Activated CD8-positive, alpha-beta T cell treated with anti-CD3 and anti-CD28 coated beads for 36 hours (primary cell): Measurements from ENCODE around the gene COBLL1. TPM values are rescaled to one million over a fixed set of nuclear protein-coding genes. Genes with fewer than 3 reads are reported as not detected.

Experiments
- ATAC-seq: fragments of 200-7000 bp; cut with Tn5 transposase; one replicate; pipeline ENCODE4 v1.10.0; 2021; ENCODE audit warnings: mild to moderate bottlenecking, moderate library complexity
- CTCF ChIA-PET: fragments of 350-600 bp; sonication (Branson Sonifier 250); formaldehyde crosslinking; loops from one replicate; lab custom pipeline; 2021; ENCODE audit warnings: antibody characterized with exemption; lab: Charles Lee
- POLR2A ChIA-PET: fragments of 350-600 bp; sonication (Branson Sonifier 250); formaldehyde crosslinking; loops from one replicate; lab custom pipeline; 2021; ENCODE audit warnings: antibody characterized with exemption; lab: Charles Lee
- DNase-seq: peaks from one replicate; pipeline ENCODE4 v3.0.0-alpha.2; 2020
- H3K27ac Mint-ChIP-seq: one replicate; pipeline ENCODE4 v1.8.0; 2021; ENCODE audit warnings: mild to moderate bottlenecking, mixed read lengths
- H3K27me3 Mint-ChIP-seq: one replicate; pipeline ENCODE4 v1.8.0; 2021; ENCODE audit warnings: mixed read lengths
- H3K36me3 Mint-ChIP-seq: one replicate; pipeline ENCODE4 v1.8.0; 2021; ENCODE audit warnings: low read depth, mixed read lengths
- H3K4me1 Mint-ChIP-seq: one replicate; pipeline ENCODE4 v1.8.0; 2021; ENCODE audit warnings: low read depth, mixed read lengths
- H3K4me3 Mint-ChIP-seq: one replicate; pipeline ENCODE4 v1.8.0; 2021; ENCODE audit warnings: mild to moderate bottlenecking, moderate library complexity, mixed read lengths
- H3K9me3 Mint-ChIP-seq: one replicate; pipeline ENCODE4 v1.8.0; 2021; ENCODE audit warnings: mixed read lengths
- CTCF ChIP-seq: fragments of 200-600 bp; IDR thresholded peaks from one replicate; pipeline ENCODE4 v1.8.0; 2022; ENCODE audit warnings: antibody characterized with exemption, mild to moderate bottlenecking
- intact Hi-C: fragments of 100-400 bp; cut with micrococcal nuclease; formaldehyde crosslinking; loops from one replicate; pipeline ENCODE4 v1.10.0; 2022
- total RNA-seq, 2 experiments: library from RNA; stranded (reverse); gene quantifications; one replicate each; pipeline ENCODE4 v1.2.3, GENCODE V29; 2021

Gene COBLL1
- total RNA-seq, 2 experiments from 2014 or later: 0.36 to 0.68 TPM

DNA sequence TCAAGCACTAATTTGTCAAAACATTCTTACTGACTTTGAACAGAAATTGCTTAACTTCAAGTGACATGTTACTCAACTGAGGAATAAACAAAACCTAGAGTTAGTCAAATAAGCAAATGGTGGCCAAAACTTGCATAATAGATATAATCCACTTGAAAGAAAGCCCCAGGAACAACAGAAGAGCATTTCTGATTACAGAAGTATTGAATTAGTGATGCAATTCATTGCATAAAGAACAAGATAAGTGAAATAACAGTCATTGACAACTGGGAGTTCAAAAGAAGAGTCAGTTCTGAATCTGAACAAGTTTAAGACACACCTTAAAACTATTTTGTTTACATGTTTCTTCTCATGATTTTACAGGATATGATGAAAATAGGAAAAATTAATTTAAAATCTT is 30.8 kb downstream of the COBLL1 start:
- DNase-seq (no peak), ATAC-seq (no peak)
- Mint-ChIP-seq H3K9me3 (no peaks in the 10 kb centered on the region), H3K27me3 (no peaks in the 10 kb centered on the region), H3K4me1 (no peaks in the 10 kb centered on the region), H3K4me3 (no peak overlapping the region), H3K36me3 (no peaks in the 10 kb centered on the region), H3K27ac (no peak overlapping the region)
- TF ChIP-seq CTCF: no peak
- POLR2A ChIA-PET: interaction anchor here (0.6 kb wide), 1 partner anchor 347 kb away, joined by 4 read pairs; no protein-coding TSS in a partner anchor
- CTCF ChIA-PET: no interaction called here
- intact Hi-C loops: no loop called here

- no peaks in the 10 kb centered on the region for H3K9me3 Mint-ChIP-seq
- ChIA-PET POLR2A (no interaction called here), CTCF (no interaction called here)
- no peak for ATAC-seq
- H3K36me3 Mint-ChIP-seq: no peaks in the 10 kb centered on the region
- H3K4me1 Mint-ChIP-seq: no peaks in the 10 kb centered on the region
- no peak overlapping the region for H3K4me3 Mint-ChIP-seq
- H3K27me3 Mint-ChIP-seq: no peaks in the 10 kb centered on the region
- no peak for TF ChIP-seq CTCF
- H3K27ac Mint-ChIP-seq: no peak overlapping the region
- DNase-seq: no peak
- intact Hi-C loops: no loop called here
These were observed 32.8 kb downstream of the COBLL1 start for GRCh38 chr2:164808776-164809175.

- TF ChIP-seq CTCF: no peak
- CTCF ChIA-PET: no interaction called here
- intact Hi-C loops: no loop called here
- Mint-ChIP-seq H3K9me3 (no peaks in the 10 kb centered on the region), H3K36me3 (no peaks in the 10 kb centered on the region), H3K4me3 (no peak overlapping the region), H3K27ac (no peak overlapping the region), H3K4me1 (peaks cover 3% of the 10 kb centered on the region), H3K27me3 (no peaks in the 10 kb centered on the region)
- POLR2A ChIA-PET: no interaction called here
- ATAC-seq: no peak
- DNase-seq: no peak
These were observed 37.7 kb downstream of the COBLL1 start for GRCh38 chr2:164803776-164804466.

- no peak overlapping the region for H3K27ac Mint-ChIP-seq
- TF ChIP-seq CTCF: no peak
These were observed 39.4 kb downstream of the COBLL1 start for GRCh38 chr2:164802095-164802707.

GRCh38 chr2:164800572-164800971 is 41.1 kb downstream of the COBLL1 start:
- ChIA-PET POLR2A (no interaction called here), CTCF (no interaction called here)
- ATAC-seq (no peak), DNase-seq (no peak)
- H3K9me3 Mint-ChIP-seq: no peaks in the 10 kb centered on the region
- H3K27ac Mint-ChIP-seq: no peak overlapping the region
- H3K27me3 Mint-ChIP-seq: no peaks in the 10 kb centered on the region
- peaks cover 3% of the 10 kb centered on the region for H3K4me1 Mint-ChIP-seq
- TF ChIP-seq CTCF: no peak
- no peaks in the 10 kb centered on the region for H3K36me3 Mint-ChIP-seq
- intact Hi-C loops: no loop called here
- no peak overlapping the region for H3K4me3 Mint-ChIP-seq

More at GRCh38 chr2:164802095-164802707, 39.4 kb downstream of the COBLL1 start:
- ATAC-seq: no peak
- Mint-ChIP-seq H3K4me3 (no peak overlapping the region), H3K36me3 (no peaks in the 10 kb centered on the region), H3K4me1 (peaks cover 3% of the 10 kb centered on the region), H3K27me3 (no peaks in the 10 kb centered on the region), H3K9me3 (no peaks in the 10 kb centered on the region)
- CTCF ChIA-PET: interaction anchor here (0.7 to 0.8 kb wide), 2 partner anchors 12 to 14 kb away, joined by 3 read pairs; no protein-coding TSS in a partner anchor
- intact Hi-C loops: no loop called here
- no peak for DNase-seq
- POLR2A ChIA-PET: no interaction called here
